Progenitor cell of endocrine pancreas (in vitro differentiated cells): ENCODE results near the gene PITPNC1. TPM values are rescaled to one million over a fixed set of nuclear protein-coding genes. Genes with fewer than 3 reads are reported as not detected.

ENCODE experiments used
- DNase-seq: peaks from one replicate; pipeline ENCODE4 v3.0.0; 2021; ENCODE audit warnings: low spot score; ENCODE audit not compliant: unreplicated experiment
- H3K27ac Mint-ChIP-seq: 2 replicates; pipeline ENCODE4 v1.8.0; 2021; ENCODE audit warnings: mild to moderate bottlenecking, moderate library complexity, mixed read lengths
- H3K27me3 Mint-ChIP-seq: 2 replicates; pipeline ENCODE4 v1.8.0; 2021; ENCODE audit warnings: mixed read lengths
- H3K36me3 Mint-ChIP-seq: 2 replicates; pipeline ENCODE4 v1.8.0; 2022; ENCODE audit warnings: mixed read lengths; ENCODE audit not compliant: insufficient read depth
- H3K4me1 Mint-ChIP-seq: 2 replicates; pipeline ENCODE4 v1.8.0; 2021; ENCODE audit warnings: low read depth, mixed read lengths
- H3K4me3 Mint-ChIP-seq: 2 replicates; pipeline ENCODE4 v1.8.0; 2021; ENCODE audit warnings: low read depth, mild to moderate bottlenecking, moderate library complexity, mixed read lengths
- H3K9me3 Mint-ChIP-seq: 2 replicates; pipeline ENCODE4 v1.8.0; 2021; ENCODE audit warnings: low read depth, mixed read lengths
- total RNA-seq: library from RNA; stranded (reverse); gene quantifications from 2 replicates; pipeline ENCODE4 v1.2.1, GENCODE V29; 2021
- TF ChIP-seq, protein P1 (sequence below): fragments of 200-600 bp; sonication (generic); IDR thresholded peaks from one replicate; pipeline ENCODE4 v1.5.0; 2021; ENCODE audit warnings: antibody characterized with exemption, mild to moderate bottlenecking; ENCODE audit not compliant: unreplicated experiment

The PITPNC1 gene
- total RNA-seq, 1 donor from 2014 or later, result 53.2 TPM

DNA sequence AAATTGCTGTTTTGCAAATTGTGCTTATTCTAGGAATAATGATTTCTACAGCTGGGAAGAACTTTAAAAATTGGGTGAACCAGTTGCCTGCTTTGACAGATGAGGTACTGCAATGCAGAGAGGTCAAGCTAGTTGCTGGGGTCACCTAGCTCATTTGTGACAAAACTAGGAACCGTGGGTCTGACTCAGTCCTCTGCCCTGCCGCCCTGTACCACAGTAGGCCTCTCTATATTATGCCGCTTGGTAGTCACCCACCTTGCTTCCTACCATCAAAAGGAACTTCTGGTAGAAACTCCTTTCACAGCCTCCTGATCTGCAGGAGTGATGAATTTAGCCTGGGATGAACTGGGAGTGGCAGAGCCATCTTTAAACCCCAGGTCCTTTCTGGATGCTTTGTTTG is 105.7 kb downstream of the PITPNC1 start:
- TF ChIP-seq, protein P1, sequence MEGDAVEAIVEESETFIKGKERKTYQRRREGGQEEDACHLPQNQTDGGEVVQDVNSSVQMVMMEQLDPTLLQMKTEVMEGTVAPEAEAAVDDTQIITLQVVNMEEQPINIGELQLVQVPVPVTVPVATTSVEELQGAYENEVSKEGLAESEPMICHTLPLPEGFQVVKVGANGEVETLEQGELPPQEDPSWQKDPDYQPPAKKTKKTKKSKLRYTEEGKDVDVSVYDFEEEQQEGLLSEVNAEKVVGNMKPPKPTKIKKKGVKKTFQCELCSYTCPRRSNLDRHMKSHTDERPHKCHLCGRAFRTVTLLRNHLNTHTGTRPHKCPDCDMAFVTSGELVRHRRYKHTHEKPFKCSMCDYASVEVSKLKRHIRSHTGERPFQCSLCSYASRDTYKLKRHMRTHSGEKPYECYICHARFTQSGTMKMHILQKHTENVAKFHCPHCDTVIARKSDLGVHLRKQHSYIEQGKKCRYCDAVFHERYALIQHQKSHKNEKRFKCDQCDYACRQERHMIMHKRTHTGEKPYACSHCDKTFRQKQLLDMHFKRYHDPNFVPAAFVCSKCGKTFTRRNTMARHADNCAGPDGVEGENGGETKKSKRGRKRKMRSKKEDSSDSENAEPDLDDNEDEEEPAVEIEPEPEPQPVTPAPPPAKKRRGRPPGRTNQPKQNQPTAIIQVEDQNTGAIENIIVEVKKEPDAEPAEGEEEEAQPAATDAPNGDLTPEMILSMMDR, result no peak
- no peaks in the 10 kb centered on the region for H3K27me3 Mint-ChIP-seq
- no peak for DNase-seq
- no peak overlapping the region for H3K4me3 Mint-ChIP-seq
- no peaks in the 10 kb centered on the region for H3K9me3 Mint-ChIP-seq
- peaks cover 7% of the 10 kb centered on the region for H3K4me1 Mint-ChIP-seq
- no peak overlapping the region for H3K27ac Mint-ChIP-seq
- no peaks in the 10 kb centered on the region for H3K36me3 Mint-ChIP-seq

- no peak overlapping the region for H3K4me3 Mint-ChIP-seq
- no peaks in the 10 kb centered on the region for H3K27me3 Mint-ChIP-seq
- H3K4me1 Mint-ChIP-seq, result peaks cover 2% of the 10 kb centered on the region
- TF ChIP-seq, protein P1, result no peak
- H3K27ac Mint-ChIP-seq, result no peak overlapping the region
- H3K9me3 Mint-ChIP-seq, result no peaks in the 10 kb centered on the region
- DNase-seq, result no peak
- H3K36me3 Mint-ChIP-seq, result no peaks in the 10 kb centered on the region
These were observed 107.2 kb downstream of the PITPNC1 start for GRCh38 chr17:67484261-67484660.

- Mint-ChIP-seq H3K9me3 (no peaks in the 10 kb centered on the region), H3K27me3 (no peaks in the 10 kb centered on the region), H3K4me3 (no peak overlapping the region), H3K36me3 (no peaks in the 10 kb centered on the region), H3K27ac (no peak overlapping the region), H3K4me1 (peaks cover 6% of the 10 kb centered on the region)
- no peak for DNase-seq
- TF ChIP-seq, protein P1, result no peak
These were observed 108.6 kb downstream of the PITPNC1 start for GRCh38 chr17:67485666-67486065.

DNA sequence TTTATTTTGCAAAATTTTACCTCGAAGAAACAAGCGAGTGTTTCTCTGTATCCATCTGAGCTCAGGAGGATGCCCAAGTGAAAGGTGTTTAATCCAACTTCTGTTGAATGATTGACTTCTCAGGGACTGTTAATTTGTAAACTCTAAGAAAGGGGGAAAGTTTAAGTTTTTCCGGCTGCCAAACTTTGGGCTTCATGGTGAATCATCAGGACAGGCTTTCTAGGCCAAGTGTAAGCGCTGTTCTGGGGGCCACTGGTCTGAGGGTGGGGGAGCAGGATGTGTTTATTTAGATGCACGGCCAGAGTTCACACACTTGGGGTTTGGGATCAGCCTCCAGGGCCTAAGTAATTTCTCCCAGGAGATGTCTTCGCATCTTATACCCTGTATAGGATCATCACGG is 110.4 kb downstream of the PITPNC1 start:
- no peak for DNase-seq
- no peaks in the 10 kb centered on the region for H3K27me3 Mint-ChIP-seq
- H3K36me3 Mint-ChIP-seq, result no peaks in the 10 kb centered on the region
- no peaks in the 10 kb centered on the region for H3K9me3 Mint-ChIP-seq
- TF ChIP-seq, protein P1, result no peak
- H3K4me3 Mint-ChIP-seq, result no peak overlapping the region
- peak overlapping the region; percentile 78 for H3K27ac Mint-ChIP-seq
- H3K4me1 Mint-ChIP-seq, result peaks cover 13% of the 10 kb centered on the region

DNA sequence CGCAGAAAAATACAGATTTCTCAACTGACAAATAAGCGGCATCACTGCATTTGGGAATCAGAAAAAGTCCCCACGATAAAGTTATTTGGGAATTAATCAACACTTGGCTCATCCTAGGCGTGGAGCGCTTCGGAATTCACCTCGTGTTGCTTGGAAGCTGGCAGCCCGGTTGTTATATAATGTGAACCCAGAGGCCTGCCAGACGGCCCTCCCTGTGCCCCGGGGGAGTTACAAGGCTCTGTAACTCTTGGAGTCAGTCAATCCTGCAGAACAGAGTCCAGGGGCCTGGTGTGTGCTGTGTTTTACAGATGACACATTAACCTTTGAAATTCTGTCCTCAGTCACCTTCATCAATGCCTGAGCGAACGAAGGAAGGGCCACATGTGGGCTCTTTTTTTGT is 111.1 kb downstream of the PITPNC1 start:
- Mint-ChIP-seq H3K36me3 (no peaks in the 10 kb centered on the region), H3K9me3 (no peaks in the 10 kb centered on the region), H3K4me3 (no peak overlapping the region), H3K27ac (no peak overlapping the region), H3K4me1 (peaks cover 15% of the 10 kb centered on the region), H3K27me3 (no peaks in the 10 kb centered on the region)
- TF ChIP-seq, protein P1, result no peak
- no peak for DNase-seq
